H4 (cell line): ENCODE results near the gene MACROD2. TPM values are rescaled to one million over a fixed set of nuclear protein-coding genes. Genes with fewer than 3 reads are reported as not detected.
A peak's percentile ranks its signal among the peaks of the same experiment; 100 is the strongest.

Experiments
- DNase-seq: peaks from one replicate; pipeline ENCODE4 v3.0.0-alpha.2; 2015; ENCODE audit warnings: low spot score
- total RNA-seq: library from RNA; depleted of rRNA; stranded (reverse); fragments of >200 nt; shearing (Covaris generic); gene quantifications from 2 replicates; pipeline ENCODE4 v1.2.3, GENCODE V29; 2014

Gene MACROD2
- total RNA-seq, 1 experiment from 2014 or later: 1.2 TPM

DNA sequence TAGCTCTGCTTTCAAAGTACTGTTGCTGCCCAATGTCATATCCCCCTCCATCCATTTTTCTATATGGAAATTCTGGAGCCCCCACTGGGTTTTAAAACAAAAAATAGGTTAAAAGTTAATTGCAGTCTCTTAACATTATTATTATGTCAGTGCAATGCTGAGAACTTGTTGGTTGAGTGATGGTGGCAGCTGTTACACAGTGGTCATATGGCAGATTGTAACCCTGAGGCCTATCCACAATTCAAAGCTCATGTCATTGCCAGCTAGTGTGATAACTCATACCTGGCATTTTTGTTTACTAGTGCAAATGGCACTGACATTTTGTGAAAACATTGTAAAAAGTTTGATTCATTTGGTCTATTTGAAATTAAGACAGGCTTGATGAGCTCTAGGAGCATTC, 647.8 kb downstream of the MACROD2 start:
- DNase-seq: no peak

DNA sequence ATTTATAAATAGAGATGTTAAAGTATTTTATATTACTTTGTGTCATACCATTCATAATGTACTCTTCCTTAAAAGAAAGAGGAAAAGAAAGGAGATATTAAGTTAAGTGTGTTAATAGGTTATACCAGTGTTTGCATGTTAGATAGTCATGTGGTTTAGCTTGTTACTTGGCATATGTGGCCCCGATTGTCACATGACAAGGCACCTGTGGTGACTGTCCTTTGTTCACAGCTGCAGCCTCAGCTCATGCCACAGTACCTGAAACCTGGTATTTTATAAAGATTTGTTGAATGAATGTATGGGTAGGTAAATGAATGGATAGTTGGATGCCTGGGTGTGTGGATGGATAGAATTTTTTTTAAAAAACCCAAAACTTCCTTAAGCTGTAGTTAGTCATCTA, 648.2 kb downstream of the MACROD2 start:
- DNase-seq: no peak

DNA sequence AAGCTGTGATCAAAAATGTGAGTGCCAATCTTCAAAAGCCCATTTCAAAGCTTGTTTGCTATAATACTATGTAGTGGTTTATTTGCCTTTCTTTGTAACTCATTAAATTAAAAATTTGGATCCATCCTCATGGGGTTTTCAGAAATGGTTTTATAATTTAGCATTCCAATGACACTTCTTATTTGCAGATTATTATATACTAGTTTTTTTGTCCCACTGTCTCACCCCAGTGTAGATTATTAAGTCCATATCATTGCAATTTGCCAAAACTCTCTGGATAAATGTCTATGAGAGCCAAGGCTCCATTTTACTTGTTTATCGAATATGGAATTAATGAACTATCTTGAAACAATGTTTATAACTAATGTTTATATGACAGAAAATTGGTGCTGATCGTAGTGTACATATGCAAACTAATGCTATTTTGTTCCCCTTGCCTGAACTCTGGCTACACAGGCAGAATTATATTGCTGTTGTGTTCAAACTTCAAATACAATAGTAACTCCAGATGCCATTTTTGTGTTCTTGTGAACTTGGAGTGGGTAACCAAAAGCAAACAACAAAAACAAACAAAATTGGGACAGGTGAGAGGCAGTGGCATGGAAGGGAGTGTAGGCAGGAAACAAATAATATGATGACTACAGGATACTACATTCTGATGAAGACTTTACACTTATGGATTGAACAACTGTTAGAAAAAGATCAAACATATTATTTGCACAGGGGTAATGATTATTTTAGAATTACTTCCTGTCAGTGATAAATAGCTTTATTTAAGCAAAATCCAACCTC, 649.2 kb downstream of the MACROD2 start:
- DNase-seq: no peak

DNA sequence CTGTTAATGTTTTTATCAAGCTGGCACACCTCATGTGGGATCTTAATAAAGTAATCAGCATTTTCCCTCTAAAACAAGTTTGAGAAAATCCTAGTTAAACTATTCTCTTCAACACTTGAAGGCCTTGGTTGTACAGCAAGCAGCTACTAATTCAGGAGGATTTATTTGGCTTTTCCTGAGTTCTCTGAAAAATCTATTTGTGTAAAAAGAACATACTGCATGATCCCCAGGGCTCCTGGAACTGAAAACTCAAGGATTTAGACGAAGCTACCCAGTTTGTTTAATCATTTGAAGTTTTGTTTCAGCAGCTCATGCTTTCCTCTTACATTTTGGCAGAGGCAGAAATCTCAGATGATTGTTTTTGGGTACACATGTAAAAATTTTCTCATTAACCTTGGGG, 651.7 kb downstream of the MACROD2 start:
- DNase-seq: no peak

DNA sequence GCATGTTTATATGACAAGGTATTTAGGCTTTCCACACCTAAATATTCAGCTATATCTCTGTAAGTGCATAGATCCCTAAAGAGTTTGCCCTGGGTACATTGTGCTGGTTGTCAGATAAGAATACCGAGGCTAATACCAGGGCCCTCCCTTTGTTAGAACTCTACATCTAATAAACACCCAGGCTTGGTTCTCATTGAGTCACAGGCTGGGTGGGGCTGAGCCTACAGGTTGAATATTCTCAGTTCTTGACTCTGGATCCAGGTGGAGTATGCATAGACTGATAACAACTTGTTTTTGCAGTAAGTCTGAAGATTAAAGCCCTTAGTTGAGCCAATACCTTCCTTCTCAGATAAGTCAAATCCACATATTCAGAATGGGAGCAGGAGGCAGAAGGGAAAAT, 654.3 kb downstream of the MACROD2 start:
- DNase-seq: no peak

DNA sequence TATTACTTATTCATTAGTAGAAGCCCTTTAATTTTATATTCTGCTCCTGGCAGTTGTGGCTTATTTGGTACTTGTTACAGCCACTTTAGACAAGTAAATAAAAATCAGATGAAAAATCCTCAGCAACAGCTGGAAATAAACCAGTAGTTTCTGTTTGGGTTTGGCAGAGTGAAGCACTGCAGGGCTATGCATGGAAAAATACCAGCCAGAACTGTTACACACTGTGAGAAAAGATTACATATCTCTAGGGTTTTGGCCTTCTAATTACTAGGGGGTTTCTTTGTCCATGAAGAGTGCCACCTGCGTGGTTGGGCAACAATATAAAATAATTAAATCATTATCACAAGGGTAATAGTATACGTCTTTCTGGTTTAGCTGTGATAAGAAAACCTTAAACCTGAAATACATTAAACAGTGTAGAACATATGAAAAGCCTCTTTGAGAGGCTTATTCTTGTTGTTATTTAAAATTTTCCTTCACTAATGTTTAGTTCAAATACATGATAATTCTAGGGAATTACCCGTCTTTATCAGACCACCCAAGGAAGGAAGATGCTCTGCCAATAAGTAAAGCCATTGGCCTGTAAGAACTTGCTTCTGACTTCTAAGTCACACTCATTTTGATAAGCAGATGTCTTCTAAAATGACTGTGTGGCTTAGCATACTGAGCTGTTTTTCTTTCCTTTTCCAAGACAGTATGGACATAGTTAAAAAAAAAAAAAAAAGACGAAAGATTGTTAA, 662.1 kb downstream of the MACROD2 start:
- DNase-seq: no peak

DNA sequence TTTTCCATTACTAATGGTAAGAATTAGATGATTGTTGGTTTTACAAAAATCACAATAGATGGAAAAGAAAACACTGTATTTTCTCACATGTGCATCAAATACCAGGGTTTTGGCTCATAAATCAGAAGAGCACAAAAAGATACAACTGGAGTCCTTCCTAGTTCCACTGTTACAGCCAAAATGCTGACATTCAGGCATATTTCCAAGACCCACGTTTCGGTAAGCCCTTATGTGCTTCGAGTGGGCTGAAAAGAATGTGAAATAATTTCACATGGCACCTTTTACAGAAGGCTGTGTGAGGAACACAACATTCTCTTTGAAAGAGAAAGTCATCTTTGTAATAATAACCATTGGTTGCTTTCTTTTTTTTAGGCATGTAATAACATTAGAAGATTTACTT, 668.8 kb downstream of the MACROD2 start:
- DNase-seq: no peak

DNA sequence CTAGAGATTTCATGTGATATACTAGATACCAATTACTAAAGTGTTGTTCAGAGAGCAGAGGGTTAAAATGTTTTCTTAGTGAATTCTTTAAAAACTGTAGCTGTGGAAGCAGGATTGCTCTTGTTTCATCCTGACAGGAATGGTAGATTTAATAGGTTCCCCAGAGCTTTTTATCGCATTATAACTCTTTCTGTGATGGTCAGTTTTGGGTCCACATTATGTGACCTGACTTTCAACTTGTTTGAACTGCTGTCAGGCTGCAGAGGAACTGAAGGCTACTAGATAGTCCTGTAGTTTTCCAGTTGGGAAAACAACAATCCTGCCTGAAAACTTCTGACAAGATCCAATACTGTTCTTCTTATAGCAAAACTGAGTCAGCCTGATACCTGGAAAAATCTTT, 671.4 kb downstream of the MACROD2 start:
- DNase-seq: no peak

DNA sequence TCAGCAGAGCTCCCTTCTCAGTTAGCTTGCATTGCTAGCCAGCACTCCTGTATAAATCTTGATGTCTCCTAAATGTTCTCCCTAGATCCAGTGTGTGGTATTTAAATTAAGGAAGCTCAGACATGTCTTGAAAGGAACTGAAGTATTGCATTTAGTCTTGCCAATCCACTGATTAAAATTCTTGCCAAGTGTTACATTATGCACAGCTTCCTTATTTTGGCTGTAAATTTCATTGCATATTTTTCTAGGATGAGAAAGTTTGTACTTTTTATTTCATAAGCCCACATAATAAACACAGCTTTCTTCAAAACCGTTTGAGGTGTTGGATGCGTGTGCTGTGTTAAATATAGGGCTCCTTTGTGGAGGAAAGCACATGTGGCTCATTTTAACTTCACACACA, 671.9 kb downstream of the MACROD2 start:
- DNase-seq: no peak

DNA sequence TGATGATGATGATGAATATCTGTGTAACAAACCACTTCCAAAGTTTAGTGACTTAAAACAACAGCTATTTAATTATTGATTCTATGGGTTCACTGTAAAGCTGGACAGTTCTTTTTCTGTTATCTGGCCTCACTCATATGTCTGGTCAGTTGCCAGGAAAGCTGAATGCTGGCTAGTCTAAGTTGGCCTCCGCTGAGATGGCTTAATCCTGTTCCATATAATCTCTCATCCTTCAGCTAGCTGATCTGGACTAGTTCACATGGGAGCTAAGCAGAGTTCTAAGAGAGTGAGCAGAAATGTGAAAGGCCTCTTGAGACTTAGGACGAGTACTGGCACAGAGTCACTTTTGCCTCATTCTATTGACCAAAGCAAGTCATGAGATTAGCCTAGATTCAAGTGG, 676.8 kb downstream of the MACROD2 start:
- DNase-seq: no peak

DNA sequence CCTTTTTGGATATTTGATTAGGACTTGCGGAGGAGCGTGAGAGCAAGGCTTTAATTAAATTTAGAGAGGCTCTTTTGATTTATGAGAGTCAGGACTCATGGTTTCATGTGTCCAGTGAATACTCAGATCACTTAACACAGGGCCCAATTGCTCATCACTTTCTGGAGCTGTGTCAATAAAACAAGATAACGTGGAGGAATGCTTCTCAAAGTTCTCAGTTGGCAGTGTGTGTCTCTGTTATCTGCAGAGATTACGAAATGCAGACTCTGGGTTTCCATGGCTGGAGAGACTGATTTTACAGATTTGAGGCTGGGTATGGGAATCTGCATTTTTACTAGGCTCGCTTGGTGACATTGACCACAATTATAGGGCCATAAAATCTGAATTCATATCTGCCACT, 677.8 kb downstream of the MACROD2 start:
- DNase-seq: no peak

DNA sequence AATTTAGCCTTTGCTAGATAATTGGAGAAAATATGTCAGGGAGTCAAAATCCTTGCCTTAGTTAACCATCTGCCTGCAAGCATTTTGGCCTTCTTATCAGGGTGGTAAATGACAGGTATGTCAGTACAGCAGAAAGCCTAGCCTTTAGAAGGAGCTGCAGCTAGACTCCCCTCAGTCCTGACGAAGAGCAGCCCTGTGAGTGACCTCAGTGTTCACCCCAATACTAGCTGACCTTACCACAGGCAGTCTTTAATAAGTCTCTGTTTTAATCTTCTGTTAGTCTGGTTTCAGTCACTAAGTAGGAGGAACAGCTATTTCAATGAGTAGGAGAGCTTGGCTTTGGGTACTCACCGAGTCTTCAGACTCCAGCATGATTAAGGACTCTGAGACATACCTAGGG, 682.1 kb downstream of the MACROD2 start:
- DNase-seq: no peak

DNA sequence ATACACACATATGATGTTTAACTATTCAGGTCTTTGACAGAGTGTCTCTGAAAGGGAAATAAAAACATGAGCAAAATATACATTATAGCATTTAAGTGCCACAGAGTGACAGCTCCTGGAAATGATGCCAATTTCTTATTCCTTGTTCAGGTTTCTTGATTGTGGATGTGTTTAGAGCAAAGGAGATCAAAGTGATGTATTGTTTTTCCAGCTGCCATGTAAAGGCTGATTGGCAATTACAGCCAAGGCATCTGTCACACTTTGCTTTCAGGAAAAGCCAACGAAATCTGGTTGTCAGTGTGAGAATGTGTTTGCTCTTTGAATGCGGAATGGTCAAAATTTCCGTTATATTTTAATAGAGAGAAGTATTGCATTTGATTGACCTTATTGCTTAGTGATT, 689.9 kb downstream of the MACROD2 start:
- no peak for DNase-seq

DNA sequence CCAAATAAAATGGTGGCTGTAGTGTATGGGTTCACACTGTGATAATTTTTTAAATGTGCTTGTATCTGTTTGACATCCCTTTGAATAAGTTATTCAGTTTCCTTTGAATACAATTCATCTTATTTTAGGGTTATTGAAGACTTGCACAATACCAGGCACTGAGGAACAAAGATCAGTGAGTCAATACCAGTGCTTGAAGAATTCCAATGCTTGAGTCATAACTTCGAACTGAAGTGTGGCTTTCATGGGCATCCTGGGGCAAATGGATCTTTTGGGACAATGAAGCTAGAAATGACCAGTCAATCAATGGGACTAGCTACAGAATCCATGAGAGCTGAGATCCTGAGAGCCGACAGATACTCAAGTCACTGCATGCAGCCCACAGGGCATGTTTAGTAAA, 692.0 kb downstream of the MACROD2 start:
- no peak for DNase-seq

DNA sequence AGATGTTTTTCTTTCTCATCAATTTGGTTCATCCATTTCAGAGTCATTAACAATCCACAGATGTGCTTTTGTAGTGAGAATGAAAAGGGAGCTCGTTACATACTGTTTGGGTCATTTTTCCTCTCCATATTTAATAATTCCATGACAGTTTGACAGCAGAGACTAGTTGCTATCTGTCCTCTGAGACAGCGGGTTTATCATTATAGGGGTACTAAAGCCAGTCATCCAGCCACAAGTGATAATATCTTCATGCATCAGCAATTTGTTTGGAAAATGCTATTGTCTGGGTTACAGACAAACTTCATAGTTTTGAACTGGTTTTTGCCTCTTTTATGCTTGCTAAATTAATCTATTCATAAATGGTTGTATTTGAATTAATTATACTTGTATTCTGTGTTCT, 692.7 kb downstream of the MACROD2 start:
- DNase-seq: no peak

DNA sequence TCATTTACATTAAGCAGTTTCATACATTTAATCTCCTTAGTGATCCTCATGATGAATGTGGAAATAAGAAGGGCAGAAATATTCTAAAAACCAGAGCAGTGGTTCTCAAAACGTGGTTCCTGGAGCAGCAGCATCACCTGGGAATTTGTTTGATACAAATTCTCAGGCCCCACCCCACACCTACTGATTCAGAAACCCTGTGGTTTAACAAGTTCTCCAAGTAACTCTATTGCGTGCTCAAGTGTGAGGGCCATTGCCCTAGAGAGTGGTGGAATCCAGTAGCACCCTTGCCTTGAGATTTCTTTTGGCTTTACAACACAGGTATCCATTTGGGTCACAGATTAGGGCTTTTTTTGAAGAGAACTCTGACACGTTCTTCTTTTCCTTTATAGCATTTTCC, 696.7 kb downstream of the MACROD2 start:
- DNase-seq: no peak

DNA sequence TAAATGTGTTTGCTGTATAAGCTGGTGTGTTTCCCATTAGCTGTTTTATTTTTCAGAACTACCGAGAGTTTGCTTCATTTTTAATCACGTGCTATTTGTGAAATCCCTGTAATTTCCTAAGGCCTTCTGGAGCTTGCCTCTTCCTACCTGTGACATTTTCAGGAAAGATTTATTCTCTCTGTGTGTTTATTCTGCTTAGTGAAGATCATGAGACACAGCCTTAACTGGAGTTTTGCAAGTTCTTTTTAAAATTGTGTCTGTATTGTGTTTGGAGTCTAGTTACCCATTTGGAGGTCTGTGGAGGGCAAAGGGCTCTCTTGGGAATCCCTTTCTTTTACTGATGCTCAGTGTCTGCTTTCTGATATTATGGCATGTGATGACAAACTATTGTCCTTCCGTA, 701.2 kb downstream of the MACROD2 start:
- DNase-seq: no peak

DNA sequence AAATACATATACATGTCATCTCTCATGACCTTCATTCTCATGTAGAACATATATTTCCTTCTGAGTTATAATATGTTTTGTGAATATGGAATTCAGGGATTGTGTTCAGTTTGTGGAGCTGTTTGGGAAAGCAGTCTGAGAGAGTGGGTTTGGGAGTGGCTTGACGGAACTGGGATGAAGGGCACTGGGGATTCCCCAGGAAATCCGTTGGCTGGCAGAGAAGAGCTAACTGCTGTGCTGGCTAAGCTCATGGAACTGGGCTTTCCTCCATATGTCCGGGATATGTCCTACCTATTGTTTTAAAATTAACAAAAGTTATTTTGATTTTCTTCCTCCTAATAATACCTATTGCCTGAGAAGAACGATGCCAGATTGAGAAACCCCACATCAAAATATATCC, 701.6 kb downstream of the MACROD2 start:
- no peak for DNase-seq

DNA sequence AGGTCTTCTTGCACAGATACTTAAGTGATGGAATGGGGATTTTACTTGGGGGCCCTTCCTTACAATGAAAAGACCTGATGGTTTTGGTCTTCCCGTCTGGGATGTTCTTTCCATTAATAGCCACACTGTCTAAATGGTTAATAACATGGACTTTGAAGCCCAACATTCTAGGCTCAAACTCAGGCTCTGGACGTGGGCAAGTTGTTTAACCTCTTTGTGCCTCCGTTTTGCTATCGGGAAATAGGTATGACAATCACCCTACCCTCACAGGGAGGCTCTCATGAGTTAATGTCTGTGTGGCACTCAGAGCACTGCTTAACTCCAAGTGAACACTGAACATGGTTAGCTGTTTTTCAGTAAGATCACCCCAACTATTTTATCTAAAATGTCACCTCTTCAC, 702.8 kb downstream of the MACROD2 start:
- no peak for DNase-seq

DNA sequence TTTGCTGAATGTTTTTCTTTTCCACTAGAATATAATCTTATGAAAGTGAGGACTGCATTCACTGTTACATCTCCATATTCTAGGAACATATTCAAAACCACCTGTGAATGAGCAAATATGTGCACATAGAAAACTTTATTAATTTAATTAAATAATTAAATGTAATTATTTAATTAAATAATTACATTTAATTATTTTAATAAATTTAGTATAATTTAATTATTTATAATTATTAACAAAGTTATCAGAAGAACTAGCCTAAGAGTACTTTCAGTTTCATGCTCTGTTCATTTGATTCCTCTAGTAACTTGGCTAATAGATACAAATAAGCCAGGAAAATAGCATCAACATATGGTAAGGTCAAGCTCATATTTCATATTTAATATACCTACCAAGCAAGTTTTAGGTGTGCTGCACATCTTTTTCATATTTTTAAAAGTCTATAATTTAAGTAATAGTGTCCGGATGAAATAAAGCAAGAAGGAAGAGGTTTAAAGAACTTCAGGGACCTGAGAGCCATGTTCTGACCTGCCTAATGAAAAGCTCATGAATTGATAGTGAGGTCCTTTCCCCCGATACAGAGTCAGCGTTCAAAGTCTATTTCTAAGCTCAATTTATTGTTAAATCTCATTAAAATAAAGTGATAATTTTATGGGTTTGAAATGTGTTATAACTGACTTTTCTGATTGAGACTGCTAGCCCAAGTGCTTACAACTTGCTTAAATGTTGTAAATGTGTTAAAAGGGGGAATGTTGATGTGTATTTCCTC, 703.5 kb downstream of the MACROD2 start:
- no peak for DNase-seq

DNA sequence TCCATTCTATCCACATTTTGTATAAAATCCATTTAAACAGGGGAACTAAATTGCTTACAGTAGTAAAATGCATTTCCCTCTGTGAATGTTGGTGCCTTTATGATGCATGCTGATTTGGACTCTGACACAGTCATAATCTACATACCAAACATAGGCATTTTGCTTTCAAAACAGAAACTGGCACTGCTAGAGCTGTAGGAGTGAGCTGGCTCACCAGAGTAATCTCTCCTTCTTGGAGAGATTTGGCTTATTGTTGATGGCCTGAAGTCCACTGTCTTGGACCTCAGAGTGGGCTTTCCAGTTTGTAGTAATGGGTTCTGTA, 705.3 kb downstream of the MACROD2 start:
- DNase-seq: peak; percentile 27

DNA sequence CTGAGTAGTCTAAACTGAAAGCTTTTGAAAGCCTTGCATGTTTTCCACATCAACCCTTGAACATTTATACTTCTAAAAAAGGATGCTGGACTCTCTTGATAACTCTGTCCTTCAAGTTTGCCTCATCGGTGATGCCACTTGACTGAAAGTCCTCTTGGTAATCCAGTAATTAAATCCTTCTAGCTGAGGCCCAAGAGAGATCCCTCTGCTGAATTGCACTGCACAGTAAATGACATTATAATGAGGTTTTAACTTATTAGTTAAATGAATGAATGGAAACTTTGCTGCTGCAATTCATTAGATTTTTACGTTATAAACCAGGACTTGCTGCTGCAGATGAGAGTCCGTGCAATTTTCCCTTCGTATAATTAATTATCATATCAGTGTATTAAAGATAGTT, 706.0 kb downstream of the MACROD2 start:
- DNase-seq: no peak

DNA sequence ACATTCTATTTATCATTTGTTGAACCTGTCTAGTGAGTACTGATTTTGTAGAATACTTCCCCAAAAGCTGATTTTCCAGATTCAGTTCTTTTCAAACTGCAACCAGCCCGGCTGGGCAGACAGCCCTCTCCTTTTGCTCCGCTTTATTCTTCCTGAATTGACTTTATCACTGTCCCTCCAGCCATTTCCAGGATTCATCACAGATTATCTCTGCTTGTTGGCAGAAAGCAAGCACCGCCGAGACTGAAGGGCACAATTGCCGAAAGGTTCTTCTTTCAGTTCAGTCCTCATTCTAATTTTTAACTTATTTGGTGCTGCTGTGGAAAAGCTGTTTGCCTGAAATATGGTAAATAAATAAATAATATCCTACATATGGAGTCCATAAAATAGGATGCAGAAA, 711.2 kb downstream of the MACROD2 start:
- DNase-seq: no peak
